Hypothalamus (tissue), 51 donors: ENCODE data around the gene MESD.

Experiments used
- DNase-seq, 51 donors: peaks; one replicate each; lab custom pipeline; 2025; lab: John Stamatoyannopoulos, UW

Gene MESD

GRCh38 chr15:80918196-80918783 is 71.3 kb downstream of the MESD start:
- no peak for DNase-seq

DNA sequence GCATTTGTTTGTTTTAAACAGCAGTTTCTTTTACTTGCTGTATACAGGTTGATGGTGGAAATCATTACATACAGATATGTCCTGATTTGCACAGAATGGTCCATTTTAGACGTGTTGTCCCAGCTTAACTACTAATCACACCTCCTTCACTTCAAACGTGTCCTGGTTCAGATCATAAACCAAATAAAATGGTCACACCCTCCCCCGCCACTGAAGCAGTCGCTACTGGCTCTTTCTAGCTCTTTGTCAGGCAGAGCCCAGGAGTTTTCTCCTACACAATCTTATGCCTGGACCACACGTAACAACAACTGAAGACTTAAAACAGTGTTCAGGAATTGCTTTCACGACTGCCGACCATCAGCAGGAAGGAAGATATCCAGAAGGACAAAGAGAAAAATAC is 73.6 kb downstream of the MESD start:
- no peak for DNase-seq

DNA sequence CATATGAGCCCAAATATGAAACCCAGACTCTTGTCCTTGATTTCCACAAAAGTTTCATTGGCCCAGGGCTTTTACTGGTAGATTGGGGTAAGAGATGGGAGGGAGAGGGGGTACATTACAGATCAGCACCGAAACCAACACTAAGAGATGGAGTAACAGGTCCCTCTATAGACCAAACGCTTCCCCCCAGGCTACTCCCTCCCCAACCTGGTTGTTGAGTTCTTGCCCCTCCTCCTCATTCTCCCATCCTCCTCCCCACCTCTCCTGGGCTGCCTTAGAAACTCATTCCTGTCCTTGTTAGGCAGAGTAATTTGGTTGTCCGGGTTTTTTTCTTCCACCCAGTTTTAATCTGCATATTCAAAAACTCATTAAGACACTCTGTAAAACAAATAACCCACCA is 74.1 kb downstream of the MESD start:
- DNase-seq, result no peak

- DNase-seq, result no peak
Measured at GRCh38 chr15:80913541-80913940, 76.1 kb downstream of the MESD start.

DNA sequence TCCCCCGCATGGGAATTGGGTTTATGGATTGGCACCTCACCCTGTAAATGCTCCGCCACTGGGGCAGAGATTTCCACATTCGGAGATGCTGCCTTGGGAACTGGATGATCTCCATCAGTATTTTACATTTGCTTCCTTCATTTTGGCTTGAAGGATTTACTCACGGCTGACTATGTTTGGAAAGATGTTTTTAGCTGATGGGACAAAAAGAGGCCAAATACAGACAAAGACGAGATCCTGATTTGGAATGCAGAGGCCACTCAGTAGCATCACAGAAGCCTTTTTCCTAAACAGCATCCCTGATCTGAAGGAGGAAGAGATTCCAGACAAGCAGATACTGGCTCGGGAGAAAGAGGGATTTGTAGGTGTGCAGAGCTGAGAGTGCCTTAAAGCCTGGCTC is 76.9 kb downstream of the MESD start:
- DNase-seq, result no peak

- no peak for DNase-seq
Measured at GRCh38 chr15:80911821-80912220, 77.8 kb downstream of the MESD start.

- DNase-seq, result no peak
Measured at GRCh38 chr15:80906159-80906766, 83.4 kb downstream of the MESD start.

GRCh38 chr15:80904998-80905397 is 84.6 kb downstream of the MESD start:
- no peak for DNase-seq

- no peak for DNase-seq
Measured at GRCh38 chr15:80902298-80902801, 87.3 kb downstream of the MESD start.

DNA sequence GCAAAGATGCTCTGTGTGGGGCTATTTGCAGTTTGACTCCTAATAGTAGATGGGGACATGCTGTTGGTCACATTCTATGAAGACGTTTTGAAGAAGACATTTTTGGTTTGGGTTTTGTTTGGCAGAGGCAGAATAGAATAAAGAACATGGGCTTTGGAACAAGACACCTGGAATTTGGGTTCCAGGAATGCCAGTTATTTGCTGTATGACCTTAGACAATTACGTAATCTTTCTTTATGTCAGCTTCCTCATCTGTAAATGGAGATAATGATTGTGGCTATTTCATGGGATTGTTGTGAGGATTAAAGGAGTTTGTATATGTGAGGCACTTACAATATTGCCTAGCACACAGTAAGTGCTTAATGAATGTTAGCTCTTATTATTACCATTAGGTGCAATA is 91.6 kb downstream of the MESD start:
- no peak for DNase-seq
